NCI-H2171 treated with DMSO at 0.1 percent for 48 hours (cell line): ENCODE results near the gene TFR2.

Experiments used
- DNase-seq: peaks from one replicate; lab custom pipeline; 2025; lab: John Stamatoyannopoulos, UW

Gene TFR2

GRCh38 chr7:100612730-100613390 is 28.5 kb downstream of the TFR2 start:
- no peak for DNase-seq

- DNase-seq = peak; percentile 99
Observed at GRCh38 chr7:100611983-100612729, 29.2 kb downstream of the TFR2 start, which contains the start of gene MOSPD3. Gene MOSPD3 (plus strand): TSS chr7:100612540. CDS start chr7:100612792, 252 bp downstream.

DNA sequence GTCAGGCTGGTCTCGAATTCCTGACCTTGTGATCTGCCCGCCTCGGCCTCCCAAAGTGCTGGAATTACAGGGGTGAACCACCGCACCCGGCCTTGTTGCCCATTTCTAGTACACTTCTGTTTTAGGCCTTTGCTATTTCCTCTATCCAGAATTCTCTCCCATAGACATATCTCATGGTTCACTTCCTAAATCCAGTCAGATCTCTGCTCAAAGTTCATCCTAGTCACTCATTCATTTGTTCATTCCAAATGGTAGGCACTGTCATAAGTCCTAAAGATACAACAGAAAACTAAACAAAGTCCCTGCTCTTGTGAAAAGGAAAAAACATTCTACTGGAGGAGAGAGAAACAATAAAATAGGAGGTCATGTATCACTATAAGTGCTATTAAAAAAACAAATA is 31.4 kb downstream of the TFR2 start:
- no peak for DNase-seq

- no peak for DNase-seq
Observed at GRCh38 chr7:100607111-100607510, 34.2 kb downstream of the TFR2 start.

- no peak for DNase-seq
Observed at GRCh38 chr7:100606313-100606712, 35.0 kb downstream of the TFR2 start.

GRCh38 chr7:100604976-100605911 is 36.1 kb downstream of the TFR2 start:
- no peak for DNase-seq

DNA sequence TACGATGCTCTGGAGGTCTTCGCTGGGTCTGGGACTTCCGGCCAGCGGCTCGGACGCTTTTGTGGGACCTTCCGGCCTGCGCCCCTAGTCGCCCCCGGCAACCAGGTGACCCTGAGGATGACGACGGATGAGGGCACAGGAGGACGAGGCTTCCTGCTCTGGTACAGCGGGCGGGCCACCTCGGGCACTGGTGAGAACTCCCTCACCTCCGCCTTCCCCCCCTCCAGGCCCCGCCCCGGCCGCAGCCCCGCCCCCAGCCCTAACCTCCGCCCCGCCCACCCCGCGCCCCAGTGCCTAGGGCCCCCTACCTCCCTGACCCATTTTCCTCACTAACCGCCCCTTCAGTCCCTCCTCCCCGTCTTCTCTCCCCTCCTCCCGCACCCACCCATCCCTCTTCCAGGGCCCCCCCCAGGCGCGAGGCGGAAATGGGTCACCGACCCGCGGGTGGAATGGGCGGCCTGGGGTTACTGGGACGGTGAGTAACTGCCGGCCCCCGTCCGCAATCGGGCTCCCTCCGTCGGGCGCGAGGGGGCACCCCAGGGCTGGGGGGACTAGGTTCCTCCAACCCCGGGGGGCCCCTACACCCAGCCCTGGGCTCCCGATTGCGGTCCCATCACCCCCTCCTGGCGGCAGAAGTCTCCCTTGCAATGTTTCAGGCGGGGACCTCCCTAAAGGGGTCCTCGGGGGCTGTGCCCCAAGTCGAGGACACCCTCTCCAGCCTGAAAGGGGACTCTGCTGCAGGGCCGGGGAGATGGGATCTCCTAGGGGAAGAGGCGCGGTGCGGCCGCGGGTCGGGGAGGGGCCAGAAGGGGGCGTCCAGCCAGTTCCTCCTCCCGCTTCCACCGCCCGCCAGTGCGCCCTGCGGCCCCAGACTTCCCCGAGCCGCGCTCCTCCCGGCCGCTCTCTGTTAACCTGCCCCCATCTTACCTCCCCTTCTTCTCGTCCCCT is 37.0 kb downstream of the TFR2 start:
- DNase-seq = peak; percentile 54

GRCh38 chr7:100603726-100604027 is 37.7 kb downstream of the TFR2 start:
- DNase-seq = no peak

DNA sequence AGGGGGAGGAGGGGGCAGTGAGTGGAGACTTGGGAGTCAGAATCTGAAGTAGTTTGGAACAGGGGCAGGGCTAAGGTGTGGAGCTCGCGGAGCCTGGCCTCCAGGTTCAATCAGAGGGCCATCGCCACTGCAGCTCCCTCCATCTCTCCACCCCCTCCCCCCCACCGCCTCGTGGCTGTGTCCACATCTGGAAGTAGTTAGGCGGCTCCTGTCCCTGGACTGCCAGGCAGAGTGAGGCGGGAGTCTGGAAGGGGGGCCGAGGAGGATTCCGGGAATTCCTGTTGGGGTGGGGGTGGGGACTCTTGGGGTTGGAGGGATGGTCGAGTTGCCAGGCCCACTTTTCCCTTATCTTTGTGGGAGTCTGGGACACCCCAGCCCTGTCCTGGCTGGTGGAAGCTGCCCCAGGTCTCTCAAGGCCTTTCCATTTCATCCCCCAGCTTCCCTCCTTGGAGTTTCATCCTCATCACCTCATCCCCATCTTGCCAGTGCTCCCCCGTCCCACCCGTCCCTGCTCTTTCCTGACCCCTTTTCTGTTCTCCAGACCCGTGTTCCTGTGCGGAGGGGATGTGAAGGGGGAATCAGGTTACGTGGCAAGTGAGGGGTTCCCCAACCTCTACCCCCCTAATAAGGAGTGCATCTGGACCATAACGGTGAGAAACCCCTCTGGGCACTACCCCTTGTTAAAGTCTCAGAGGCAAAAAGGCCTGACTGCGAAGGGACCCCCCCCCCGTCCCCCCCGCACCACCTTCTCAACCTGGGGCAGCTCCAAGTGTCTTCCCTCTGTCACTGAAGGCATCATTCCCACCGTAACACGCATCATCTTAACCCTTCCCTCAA is 38.2 kb downstream of the TFR2 start:
- no peak for DNase-seq

DNA sequence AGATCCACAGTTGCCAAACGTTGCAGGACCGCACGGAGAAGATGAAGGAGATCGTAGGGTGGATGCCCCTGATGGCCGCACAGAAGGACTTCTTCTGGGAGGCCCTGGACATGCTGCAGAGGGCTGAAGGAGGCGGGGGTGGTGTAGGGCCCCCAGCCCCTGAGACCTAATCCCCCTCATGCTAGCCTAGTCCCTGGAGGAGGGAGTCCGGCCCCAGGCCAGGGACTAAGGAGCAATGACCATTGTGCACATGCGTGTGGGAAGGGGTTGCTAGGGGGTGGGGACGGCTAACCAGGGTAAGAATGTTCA is 40.7 kb downstream of the TFR2 start:
- DNase-seq = no peak

DNA sequence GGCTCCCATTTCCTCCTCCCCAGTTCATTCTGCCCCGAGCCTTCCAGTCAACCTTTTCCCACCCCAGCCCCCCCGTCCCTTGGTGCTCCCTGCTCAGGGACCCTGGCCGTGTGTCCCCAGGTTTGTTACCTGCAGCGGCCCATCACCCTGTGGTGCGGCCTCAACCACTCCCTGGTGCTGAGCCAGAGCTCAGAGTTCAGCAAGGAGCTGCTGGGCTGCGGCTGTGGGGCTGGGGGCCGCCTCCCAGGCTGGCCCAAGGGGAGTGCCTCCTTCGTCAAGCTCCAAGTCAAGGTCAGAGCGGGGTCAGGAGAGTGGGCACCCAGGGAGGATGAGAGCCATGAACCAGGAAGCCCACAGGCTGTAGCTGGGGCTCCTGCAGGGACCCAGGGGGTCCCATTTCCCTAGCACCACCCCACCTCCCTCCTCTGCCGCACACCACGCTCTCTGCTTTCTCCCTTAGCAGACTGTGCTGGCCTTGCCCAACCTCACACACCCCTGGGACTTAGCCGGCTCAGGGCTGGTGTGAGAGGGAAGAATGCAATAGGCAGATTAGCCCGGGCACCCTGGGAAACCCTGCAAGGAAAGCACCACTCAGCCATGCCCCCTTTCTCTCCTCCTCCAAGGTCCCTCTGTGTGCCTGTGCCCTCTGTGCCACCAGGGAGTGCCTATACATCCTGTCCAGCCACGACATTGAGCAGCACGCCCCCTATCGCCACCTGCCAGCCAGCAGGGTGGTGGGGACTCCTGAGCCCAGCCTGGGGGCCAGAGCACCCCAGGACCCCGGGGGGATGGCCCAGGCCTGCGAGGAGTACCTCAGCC is 41.2 kb downstream of the TFR2 start:
- DNase-seq = no peak

- DNase-seq = no peak
Observed at GRCh38 chr7:100598425-100598824, 42.9 kb downstream of the TFR2 start.

DNA sequence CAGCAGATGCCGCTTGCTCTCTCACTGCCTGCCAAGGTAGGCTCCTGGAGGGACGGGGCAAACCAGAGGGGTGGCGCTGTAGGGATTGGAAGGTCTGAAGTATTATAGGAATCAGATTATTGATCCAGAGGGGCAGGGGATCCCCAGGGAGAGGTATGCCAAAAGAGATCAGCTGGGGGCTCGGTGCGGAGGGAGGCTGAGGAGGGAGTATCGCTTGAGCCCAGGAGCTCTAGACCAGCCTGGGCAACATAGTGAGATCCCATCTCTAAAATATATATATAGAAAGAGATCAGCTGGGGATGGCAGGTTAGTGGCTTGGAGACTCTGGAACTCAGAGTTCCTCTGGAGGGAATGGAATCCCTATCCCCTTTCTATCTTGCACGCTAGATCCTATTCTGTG is 46.2 kb downstream of the TFR2 start:
- DNase-seq = no peak

DNA sequence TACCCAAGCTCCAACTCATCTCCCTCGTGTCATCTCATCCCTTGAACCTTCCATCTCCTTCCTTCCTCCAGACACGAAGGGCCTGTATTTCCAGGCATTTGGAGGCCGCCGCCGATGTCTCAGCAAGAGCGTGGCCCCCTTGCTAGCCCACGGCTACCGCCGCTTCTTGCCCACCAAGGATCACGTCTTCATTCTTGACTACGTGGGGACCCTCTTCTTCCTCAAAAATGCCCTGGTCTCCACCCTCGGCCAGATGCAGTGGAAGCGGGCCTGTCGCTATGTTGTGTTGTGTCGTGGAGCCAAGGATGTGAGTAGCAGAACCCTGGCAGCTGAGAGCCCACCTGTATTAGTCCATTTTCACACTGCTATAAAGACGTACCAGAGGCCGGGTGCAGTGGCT is 49.8 kb downstream of the TFR2 start:
- no peak for DNase-seq

DNA sequence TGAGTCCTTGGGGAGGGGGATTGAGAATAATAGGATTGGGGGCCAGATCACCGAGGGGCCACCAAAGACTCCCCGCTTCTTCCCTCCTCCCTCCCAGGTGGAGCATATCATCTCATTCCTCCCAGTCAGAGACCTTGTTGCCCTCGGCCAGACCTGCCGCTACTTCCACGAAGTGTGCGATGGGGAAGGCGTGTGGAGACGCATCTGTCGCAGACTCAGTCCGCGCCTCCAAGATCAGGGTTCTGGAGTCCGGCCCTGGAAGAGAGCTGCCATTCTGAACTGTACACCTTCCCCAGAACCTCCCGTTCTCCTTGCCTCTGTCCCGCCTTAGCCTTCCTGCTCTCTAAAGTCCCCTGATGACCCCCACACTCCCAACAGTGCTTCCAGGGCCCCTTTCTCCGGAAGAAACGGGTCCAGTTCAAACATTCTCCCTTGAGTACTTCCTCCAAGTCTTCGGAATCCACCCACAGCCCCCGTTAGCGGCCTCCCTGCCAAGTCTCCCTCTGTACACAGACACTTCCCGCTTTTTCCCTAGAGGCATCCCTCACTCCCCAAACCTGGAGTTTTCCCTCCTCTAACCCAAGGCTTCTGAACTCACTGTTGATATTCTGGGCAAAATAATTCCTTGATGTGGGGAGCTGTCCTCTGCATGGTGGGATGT is 51.1 kb downstream of the TFR2 start:
- DNase-seq = no peak

- DNase-seq = no peak
Observed at GRCh38 chr7:100589341-100589947, 51.9 kb downstream of the TFR2 start.

DNA sequence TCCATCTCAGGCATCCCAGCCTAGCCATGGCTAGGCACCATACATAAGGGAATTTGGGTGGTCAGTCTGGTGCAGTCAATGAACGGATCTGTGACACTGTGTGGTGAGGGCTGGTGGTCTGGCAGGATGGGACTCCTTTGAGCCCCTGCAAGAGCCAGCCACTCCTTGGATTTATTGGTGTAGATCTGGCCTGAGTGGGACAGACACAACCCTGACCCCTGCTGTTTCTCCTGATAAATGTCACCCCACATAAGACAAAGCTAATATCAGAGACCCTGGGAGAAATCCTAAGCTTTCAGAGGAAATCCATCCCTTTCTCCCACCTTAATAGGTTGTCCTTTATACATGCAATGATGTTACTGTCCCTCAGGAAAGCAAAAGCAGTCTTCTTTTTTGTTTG is 52.9 kb downstream of the TFR2 start:
- no peak for DNase-seq

DNA sequence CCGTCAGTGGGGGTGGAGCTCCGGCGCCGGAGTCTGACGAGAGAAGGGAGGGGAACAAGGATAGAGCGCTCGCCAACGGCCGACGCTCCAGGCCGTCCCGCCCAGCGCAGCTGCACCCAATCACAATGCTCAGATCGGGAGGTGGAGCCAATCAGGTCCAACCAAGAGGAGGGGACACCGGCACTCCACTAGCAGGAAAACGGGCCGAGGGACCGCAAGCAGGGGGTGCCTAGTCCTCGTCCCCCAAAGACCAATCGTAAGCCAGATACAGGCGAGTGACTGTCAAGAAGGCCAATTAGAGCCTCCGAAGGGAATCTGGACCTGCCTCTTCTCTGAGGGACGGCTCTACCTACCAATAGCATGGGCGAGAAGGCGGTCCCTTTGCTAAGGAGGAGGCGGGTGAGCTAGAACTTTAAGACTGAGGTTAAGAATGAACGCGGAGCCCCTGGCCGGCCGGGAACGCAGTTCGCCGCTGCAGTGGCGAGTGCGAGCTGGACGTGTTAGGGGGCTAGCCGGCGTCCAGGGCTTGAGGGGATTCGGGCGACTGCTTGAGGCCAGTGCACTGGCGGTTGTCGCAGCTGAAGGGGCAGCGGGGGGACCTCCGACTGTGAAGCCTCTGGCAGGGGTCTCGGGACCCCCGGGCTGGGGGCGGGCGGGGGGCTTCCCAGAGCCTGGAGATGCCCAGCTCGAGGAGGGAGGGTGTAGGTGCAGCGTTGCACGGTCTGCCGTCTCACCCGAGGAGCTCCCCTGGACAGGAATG is 54.9 kb downstream of the TFR2 start, which contains the start of gene FBXO24:
FBXO24 (plus strand) TSS at position 63 of the 760 bp plus-strand sequence; CDS start at position 361, 298 bp downstream.
- peak; percentile 100 for DNase-seq
